NCI-H146 treated with DMSO at 0.1 percent for 48 hours (cell line): Measurements from ENCODE around the gene ANXA2R.
A peak's percentile ranks its signal among the peaks of the same experiment; 100 is the strongest.
"Not testable (repeated sequence)": the region's sequence is repeated elsewhere in the genome, so short reads cannot be mapped to it uniquely, and the experiment has no call there.

Experiments
- DNase-seq: peaks from one replicate; lab custom pipeline; 2025; ENCODE audit not compliant: unreplicated experiment; lab: John Stamatoyannopoulos, UW

ANXA2R gene, protein sequence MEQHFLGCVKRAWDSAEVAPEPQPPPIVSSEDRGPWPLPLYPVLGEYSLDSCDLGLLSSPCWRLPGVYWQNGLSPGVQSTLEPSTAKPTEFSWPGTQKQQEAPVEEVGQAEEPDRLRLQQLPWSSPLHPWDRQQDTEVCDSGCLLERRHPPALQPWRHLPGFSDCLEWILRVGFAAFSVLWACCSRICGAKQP

DNA sequence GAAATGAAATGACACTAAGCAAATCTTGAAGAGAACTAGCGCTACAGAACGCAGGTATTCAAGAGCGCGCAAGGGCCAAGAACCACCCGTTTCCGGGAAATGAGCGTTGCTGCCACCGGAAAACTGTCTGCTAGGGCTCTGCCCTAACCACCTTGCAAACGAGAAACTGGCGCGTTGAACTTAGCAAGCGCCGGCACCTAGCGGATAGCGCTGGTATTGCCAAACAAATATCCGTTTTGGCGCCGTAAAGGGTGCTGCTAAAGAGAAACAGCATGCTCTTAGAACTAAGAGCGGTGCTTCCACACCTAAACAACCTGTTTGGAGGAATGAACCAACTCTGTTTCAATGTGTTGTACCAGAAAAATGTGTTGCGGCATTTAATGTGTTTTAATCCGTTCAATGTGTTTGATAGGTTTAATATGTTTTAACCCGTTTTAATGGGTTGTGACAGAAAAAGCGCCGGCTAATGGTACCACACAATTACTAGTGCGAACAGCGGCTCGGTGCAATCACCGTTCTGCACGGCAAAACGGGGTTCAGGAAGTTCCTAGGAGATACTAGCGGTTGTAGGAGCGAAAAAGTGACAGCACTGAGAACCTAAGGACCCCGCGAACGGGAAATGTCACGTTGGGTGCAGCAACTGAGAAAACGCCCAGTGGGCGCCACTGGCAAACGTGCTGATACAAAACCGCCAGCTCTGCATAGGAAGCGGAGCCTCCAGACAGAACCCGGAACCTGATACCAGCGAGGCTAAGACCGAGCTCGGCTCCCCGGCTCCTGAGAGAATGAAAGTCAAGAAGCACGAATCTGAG lies at the start of gene ANXA2R:
Gene ANXA2R, minus strand, starts transcription at position 33 of the 812 bp plus-strand sequence. CDS start 273 bp downstream, outside the sequence.
- DNase-seq: peak; percentile 32

DNA sequence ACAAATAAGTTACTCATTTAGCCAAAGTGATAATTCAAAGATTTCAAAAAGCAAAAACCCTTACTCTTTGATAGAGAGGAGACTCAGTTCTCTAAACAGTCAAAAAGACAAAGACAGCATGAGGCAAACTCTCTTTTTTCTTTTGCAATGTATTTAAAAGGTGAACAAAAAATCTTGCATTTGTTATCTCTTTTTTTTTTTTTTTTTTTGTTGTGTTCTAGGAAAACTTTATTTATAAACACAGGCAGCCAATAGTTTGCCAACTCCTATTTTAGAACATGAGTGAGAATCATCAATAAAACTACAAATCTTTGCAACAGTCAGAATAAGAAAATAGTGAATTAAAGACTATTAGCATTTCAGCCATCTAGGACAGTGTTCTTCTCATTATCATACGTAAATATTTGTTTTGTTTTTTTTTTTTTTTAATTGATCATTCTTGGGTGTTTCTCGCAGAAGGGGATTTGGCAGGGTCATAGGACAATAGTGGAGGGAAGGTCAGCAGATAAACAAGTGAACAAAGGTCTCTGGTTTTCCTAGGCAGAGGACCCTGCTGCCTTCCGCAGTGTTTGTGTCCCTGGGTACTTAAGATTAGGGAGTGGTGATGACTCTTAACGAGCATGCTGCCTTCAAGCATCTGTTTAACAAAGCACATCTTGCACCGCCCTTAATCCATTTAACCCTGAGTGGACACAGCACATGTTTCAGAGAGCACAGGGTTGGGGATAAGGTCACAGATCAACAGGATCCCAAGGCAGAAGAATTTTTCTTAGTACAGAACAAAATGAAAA lies 46.2 kb upstream of the ANXA2R start:
- not testable (repeated sequence) for DNase-seq

DNA sequence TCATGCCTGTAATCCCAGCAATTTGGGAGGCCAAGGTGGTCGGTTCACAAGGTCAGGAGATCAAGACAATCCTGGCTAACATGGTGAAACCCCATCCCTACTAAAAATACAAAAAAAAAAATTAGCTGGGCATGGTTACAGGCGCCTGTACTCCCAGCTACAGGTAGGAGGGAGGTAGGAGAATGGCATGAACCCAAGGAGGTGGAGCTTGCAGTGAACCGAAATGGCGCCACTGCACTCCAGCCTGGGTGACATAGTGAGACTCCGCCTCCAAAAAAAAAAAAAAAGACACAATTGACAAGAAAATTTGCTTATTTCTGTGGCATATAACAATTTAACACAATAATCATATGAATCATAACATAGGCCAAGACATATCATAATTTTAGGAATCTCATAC lies 45.3 kb upstream of the ANXA2R start:
- no peak for DNase-seq

DNA sequence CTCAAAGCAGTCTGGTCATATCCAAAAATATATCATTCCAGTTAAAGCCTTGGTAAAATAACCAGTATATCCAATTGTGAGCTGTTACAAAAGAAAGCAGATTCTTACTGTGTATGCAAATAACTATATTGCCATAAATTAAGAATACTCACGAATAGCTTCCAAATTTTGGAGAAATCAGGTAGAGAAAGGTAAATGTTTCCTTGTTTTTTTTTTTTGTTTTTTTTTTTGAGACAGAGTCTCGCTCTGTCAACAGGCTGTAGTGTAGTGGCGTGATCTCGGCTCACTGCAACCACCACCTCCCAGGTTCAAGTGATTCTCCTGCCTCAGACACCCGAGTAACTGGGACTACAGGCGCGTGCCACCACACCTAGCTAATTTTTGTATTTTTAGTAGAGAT lies 44.3 kb upstream of the ANXA2R start:
- DNase-seq: not testable (repeated sequence)

- not testable (repeated sequence) for DNase-seq
These were observed 41.2 kb upstream of the ANXA2R start for GRCh38 chr5:43081345-43081744.

- no peak for DNase-seq
These were observed 38.8 kb upstream of the ANXA2R start for GRCh38 chr5:43078956-43079355.

DNA sequence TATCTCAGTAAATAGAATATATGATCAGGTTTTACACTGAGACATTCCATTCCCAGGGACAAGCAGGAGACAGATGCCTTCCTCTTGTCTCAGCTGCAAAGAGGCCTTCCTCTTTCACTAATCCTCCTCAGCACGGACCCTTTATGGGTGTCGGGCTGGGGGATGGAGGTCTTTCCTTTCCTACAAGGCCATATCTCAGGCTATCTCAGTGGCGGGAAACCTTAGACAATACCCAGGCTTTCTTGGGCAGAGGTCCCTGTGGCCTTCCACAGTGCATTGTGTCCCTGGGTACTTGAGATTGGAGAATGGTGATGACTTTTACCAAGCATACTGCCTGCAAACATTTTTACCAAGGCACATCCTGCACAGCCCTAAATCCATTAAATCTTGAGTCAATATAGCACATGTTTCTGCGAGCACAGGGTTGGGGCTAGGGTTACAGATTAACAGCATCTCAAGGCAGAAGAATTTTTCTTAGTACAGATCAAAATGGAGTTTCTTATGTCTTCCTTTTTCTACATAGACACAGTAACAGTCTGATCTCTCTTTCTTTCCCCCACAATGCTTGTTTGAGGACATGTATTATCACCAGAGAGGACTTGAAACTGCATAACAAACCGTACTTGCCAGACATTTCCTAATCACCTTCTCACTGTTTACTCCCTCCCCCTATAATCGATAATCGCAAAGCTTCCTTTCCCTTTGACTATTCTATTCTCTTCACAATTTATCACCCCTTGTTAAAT lies 37.5 kb upstream of the ANXA2R start:
- not testable (repeated sequence) for DNase-seq

GRCh38 chr5:43075319-43076293 lies 35.5 kb upstream of the ANXA2R start:
- DNase-seq: no peak

GRCh38 chr5:43074987-43075318 lies 34.8 kb upstream of the ANXA2R start:
- DNase-seq: no peak

- peak; percentile 51 for DNase-seq
These were observed 33.8 kb upstream of the ANXA2R start for GRCh38 chr5:43073597-43074546.

GRCh38 chr5:43069401-43069720 lies 29.2 kb upstream of the ANXA2R start:
- not testable (repeated sequence) for DNase-seq

DNA sequence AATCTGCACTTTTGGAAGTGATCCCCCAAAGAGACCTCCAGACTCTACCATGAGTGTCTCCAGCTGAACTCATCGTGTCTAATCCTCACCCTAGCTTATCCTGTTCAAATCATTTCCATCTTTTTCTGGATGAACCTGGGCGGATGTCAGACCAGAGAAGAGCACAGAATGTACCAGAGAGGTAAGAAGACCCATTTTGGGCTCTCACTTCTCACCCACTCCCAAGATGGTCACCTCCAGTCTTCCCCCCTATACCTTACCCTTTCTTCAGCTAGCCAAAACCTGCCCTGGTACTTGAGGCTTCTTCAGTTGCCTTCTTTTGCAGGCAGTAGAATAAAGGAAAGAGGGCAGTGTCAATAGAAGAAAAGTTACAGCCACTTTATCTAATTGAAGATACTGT lies 27.9 kb upstream of the ANXA2R start:
- no peak for DNase-seq

GRCh38 chr5:43066799-43067741 lies 27.0 kb upstream of the ANXA2R start:
- peak; percentile 73 for DNase-seq

- peak; percentile 71 for DNase-seq
These were observed 26.1 kb upstream of the ANXA2R start for GRCh38 chr5:43065948-43066798.

- DNase-seq: peak; percentile 38
These were observed 25.3 kb upstream of the ANXA2R start for GRCh38 chr5:43065387-43065947.

DNA sequence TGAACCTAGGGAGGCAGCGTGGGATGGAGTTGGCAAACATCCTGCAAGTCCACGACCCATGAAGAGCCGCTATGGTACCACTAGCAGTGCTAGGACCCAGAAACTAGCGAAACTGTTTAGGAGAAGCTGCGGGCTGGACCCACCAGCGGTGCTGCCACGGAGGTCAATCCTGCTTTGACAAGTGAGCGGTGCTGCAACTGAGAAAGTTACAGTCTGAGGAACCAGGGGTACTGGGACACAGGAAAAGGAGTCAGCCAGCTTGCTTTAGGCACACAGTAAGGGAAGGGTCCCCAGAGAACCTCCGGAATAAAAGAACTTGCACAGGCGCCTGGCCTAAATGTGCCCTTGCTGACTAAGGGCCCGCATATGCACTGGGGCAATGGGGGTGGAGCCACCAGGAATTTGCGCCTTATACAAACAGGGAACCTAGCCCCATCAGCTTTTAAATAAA lies 23.6 kb upstream of the ANXA2R start:
- no peak for DNase-seq
